HG02870 (cell line): ENCODE measurements around the gene TRIM25.

Source experiments
- ATAC-seq: cut with Tn5 transposase; IDR thresholded peaks from one replicate; pipeline ENCODE4 v1.9.1; 2021; ENCODE audit warnings: mild to moderate bottlenecking, moderate library complexity; ENCODE audit not compliant: unreplicated experiment

The TRIM25 gene

GRCh38 chr17:56928586-56928985, 14.7 kb upstream of the TRIM25 start:
- no peak for ATAC-seq

- ATAC-seq: no peak
Observed at GRCh38 chr17:56926704-56927103, 12.9 kb upstream of the TRIM25 start.

- ATAC-seq: no peak
Observed at GRCh38 chr17:56926270-56926669, 12.4 kb upstream of the TRIM25 start.

GRCh38 chr17:56925088-56925487, 11.2 kb upstream of the TRIM25 start:
- ATAC-seq: no peak

- no peak for ATAC-seq
Observed at GRCh38 chr17:56919717-56920116, 5.9 kb upstream of the TRIM25 start.

- no peak for ATAC-seq
Observed at GRCh38 chr17:56918916-56919315, 5.1 kb upstream of the TRIM25 start.

- no peak for ATAC-seq
Observed at GRCh38 chr17:56917559-56918296, 3.9 kb upstream of the TRIM25 start.

- ATAC-seq: no peak
Observed at GRCh38 chr17:56914581-56915273, 878 bp upstream of the TRIM25 start.

- ATAC-seq: peak; percentile 24
Observed at GRCh38 chr17:56913353-56913866, 439 bp downstream of the TRIM25 start.

GRCh38 chr17:56913000-56913311, 893 bp downstream of the TRIM25 start:
- no peak for ATAC-seq

- no peak for ATAC-seq
Observed at GRCh38 chr17:56912105-56912999, 1.5 kb downstream of the TRIM25 start.

GRCh38 chr17:56910509-56911235, 3.2 kb downstream of the TRIM25 start:
- ATAC-seq: no peak

GRCh38 chr17:56909742-56910508, 3.9 kb downstream of the TRIM25 start:
- ATAC-seq: no peak

- peak; percentile 76 for ATAC-seq
Observed at GRCh38 chr17:56908001-56908542, 5.8 kb downstream of the TRIM25 start.

- no peak for ATAC-seq
Observed at GRCh38 chr17:56903560-56903959, 10.3 kb downstream of the TRIM25 start.

GRCh38 chr17:56902348-56902747, 11.5 kb downstream of the TRIM25 start:
- ATAC-seq: no peak

GRCh38 chr17:56899403-56899802, 14.4 kb downstream of the TRIM25 start:
- ATAC-seq: no peak

GRCh38 chr17:56898874-56899273, 15.0 kb downstream of the TRIM25 start:
- ATAC-seq: no peak

GRCh38 chr17:56897646-56898424, 16.0 kb downstream of the TRIM25 start:
- no peak for ATAC-seq
